Gastrocnemius medialis (tissue), 4 donors: ENCODE results near the gene MINDY4B.

Source experiments
- POLR2A ChIP-seq, 2 donors: fragments of 450-650 bp; IDR thresholded peaks; one replicate each; pipeline ENCODE4 v1.6.1; 2017; ENCODE audit warnings: antibody characterized with exemption in 2 of 2, mild to moderate bottlenecking in 2 of 2, moderate library complexity in 2 of 2
- TF ChIP-seq, protein P1 (sequence below), 5 experiments: fragments of 450-650 bp in 3 of 5; fragments of 200-600 bp in 2 of 5; sonication (generic) in 2 of 5; IDR thresholded peaks in 4 of 5; conservative IDR thresholded peaks in 1 of 5; 1 replicate in 4 of 5; 2 replicates in 1 of 5; pipeline ENCODE4 v1.5.1; 2016 to 2019; ENCODE audit warnings: antibody characterized with exemption in 5 of 5, mild to moderate bottlenecking in 3 of 5, moderate library complexity in 3 of 5

GRCh38 chr3:150868282-150868681 lies 37.0 kb downstream of the MINDY4B start:
- TF ChIP-seq, protein P1, sequence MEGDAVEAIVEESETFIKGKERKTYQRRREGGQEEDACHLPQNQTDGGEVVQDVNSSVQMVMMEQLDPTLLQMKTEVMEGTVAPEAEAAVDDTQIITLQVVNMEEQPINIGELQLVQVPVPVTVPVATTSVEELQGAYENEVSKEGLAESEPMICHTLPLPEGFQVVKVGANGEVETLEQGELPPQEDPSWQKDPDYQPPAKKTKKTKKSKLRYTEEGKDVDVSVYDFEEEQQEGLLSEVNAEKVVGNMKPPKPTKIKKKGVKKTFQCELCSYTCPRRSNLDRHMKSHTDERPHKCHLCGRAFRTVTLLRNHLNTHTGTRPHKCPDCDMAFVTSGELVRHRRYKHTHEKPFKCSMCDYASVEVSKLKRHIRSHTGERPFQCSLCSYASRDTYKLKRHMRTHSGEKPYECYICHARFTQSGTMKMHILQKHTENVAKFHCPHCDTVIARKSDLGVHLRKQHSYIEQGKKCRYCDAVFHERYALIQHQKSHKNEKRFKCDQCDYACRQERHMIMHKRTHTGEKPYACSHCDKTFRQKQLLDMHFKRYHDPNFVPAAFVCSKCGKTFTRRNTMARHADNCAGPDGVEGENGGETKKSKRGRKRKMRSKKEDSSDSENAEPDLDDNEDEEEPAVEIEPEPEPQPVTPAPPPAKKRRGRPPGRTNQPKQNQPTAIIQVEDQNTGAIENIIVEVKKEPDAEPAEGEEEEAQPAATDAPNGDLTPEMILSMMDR (IDR thresholded peaks at IDR 0.05 in 4 of 5, conservative IDR thresholded peaks at IDR 0.05 in 1 of 5) = no peak
- no peak for TF ChIP-seq POLR2A (IDR thresholded peaks at IDR 0.05)
